Erythroblast (primary cell): ENCODE data around the gene VEGFB.

Experiments
- GATA1 ChIP-seq: IDR thresholded peaks from 2 replicates; pipeline ENCODE4 v1.6.1; 2011; ENCODE audit warnings: low read depth, mild to moderate bottlenecking, control low read depth, low read length, moderate library complexity
- POLR2A ChIP-seq: IDR thresholded peaks from 2 replicates; pipeline ENCODE4 v1.6.1; 2011; ENCODE audit warnings: mild to moderate bottlenecking, low read length

DNA sequence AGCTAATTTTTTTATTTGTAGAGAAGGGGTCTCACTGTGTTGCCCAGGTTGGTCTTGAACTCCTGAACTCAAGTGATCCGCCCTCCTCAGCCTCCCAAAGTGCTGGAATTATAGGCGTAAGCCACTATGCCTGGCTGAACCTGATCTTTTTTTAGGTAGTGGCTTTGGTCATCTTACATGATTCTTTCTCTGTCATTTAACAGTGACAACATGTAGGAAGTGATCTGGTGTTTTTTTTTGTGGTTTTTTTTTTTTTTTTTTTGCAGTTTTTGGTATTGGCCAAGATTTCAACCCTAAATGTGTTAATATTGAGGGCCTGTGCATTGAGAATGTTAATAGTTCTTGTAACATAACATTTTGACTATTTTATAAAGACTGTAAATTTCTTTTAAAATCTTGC is 35.9 kb upstream of the VEGFB start:
- TF ChIP-seq POLR2A (no peak), GATA1 (no peak)
